Measurements from ENCODE around the gene ABHD13.

DNA sequence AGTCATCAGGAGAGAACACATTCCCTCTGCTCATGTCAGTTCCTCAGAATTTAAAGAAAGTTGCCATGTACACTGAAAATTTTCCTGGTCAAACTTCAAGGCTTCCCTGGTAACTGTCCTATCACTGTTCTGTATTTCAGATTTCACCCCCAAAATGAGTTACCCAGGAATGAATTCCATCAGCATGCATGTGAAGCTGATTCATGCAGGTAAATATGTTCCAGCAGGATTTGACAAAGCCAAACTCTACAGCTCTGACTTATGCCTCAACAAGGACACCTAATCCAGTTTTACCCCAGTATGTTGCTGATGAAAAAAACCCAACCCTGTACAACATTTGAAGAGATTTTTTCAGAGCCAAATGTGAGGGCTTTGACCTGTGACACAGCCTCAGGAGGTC is 24.4 kb upstream of the ABHD13 start:
- TF ChIP-seq, protein P1, sequence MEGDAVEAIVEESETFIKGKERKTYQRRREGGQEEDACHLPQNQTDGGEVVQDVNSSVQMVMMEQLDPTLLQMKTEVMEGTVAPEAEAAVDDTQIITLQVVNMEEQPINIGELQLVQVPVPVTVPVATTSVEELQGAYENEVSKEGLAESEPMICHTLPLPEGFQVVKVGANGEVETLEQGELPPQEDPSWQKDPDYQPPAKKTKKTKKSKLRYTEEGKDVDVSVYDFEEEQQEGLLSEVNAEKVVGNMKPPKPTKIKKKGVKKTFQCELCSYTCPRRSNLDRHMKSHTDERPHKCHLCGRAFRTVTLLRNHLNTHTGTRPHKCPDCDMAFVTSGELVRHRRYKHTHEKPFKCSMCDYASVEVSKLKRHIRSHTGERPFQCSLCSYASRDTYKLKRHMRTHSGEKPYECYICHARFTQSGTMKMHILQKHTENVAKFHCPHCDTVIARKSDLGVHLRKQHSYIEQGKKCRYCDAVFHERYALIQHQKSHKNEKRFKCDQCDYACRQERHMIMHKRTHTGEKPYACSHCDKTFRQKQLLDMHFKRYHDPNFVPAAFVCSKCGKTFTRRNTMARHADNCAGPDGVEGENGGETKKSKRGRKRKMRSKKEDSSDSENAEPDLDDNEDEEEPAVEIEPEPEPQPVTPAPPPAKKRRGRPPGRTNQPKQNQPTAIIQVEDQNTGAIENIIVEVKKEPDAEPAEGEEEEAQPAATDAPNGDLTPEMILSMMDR (IDR thresholded peaks at IDR 0.05; ENCODE audit: borderline replicate concordance, extremely low read depth, low read length, poor library complexity, severe bottlenecking) = no peak
- TF ChIP-seq EZH2 (IDR thresholded peaks at IDR 0.05; ENCODE audit: borderline replicate concordance, low read depth, low read length, severe bottlenecking) = no peak
